ENCODE results near the gene MRM2.

MRM2 gene

GRCh38 chr7:2205036-2205780, 36.8 kb downstream of the MRM2 start:
- H3K9me3 ChIP-seq (ENCODE audit: control insufficient read depth, insufficient read depth, low read depth, low read length) = no peaks in the 10 kb centered on the region
- TF ChIP-seq ZNF266 (tag by site-specific recombination; IDR thresholded peaks at IDR 0.05; ENCODE audit: low read depth) = no peak
- no peak overlapping the region for H3K4me3 ChIP-seq (ENCODE audit: low read depth, low read length)
- H3K4me1 ChIP-seq (ENCODE audit: control insufficient read depth, insufficient read depth, low read length) = no peaks in the 10 kb centered on the region
- CTCF ChIA-PET = interaction anchor here (1.1 to 1.4 kb wide), 2 partner anchors 10 to 106 kb away, joined by 3 read pairs; no protein-coding TSS in a partner anchor
- no peak overlapping the region for H3K27ac ChIP-seq (ENCODE audit: extremely low read depth, low read depth, low read length)
- peaks cover 7 to 78% of the 10 kb centered on the region in 2 experiments; a peak in 2 of 3 replicates for H3K36me3 ChIP-seq (ENCODE audit: control insufficient read depth in 2 of 2, insufficient read depth in 1 of 2, low read length in 2 of 2)
- POLR2A ChIA-PET = no interaction called here

- POLR2A ChIA-PET = no interaction called here
- CTCF ChIA-PET = interaction anchor here (1.1 to 1.4 kb wide), 2 partner anchors 9 to 106 kb away, joined by 3 read pairs; no protein-coding TSS in a partner anchor
- H3K27ac ChIP-seq (ENCODE audit: extremely low read depth, low read depth, low read length) = no peak overlapping the region
- H3K4me1 ChIP-seq (ENCODE audit: control insufficient read depth, insufficient read depth, low read length) = no peaks in the 10 kb centered on the region
- no peaks in the 10 kb centered on the region for H3K9me3 ChIP-seq (ENCODE audit: control insufficient read depth, insufficient read depth, low read depth, low read length)
- no peak overlapping the region for H3K4me3 ChIP-seq (ENCODE audit: low read depth, low read length)
- TF ChIP-seq ZNF549 (tag by site-specific recombination; IDR thresholded peaks at IDR 0.05) = no peak
- no peak for TF ChIP-seq ZNF280C (tag by site-specific recombination; IDR thresholded peaks at IDR 0.05)
- no peak for TF ChIP-seq OVOL3 (tag by site-specific recombination; IDR thresholded peaks at IDR 0.05)
- TF ChIP-seq ZNF157 (tag by site-specific recombination; IDR thresholded peaks at IDR 0.05) = no peak
- peaks cover 7 to 82% of the 10 kb centered on the region in 2 experiments; a peak in 2 of 3 replicates for H3K36me3 ChIP-seq (ENCODE audit: control insufficient read depth in 2 of 2, insufficient read depth in 1 of 2, low read length in 2 of 2)
Observed at GRCh38 chr7:2204446-2204845, 37.6 kb downstream of the MRM2 start.

- H3K9me3 ChIP-seq (ENCODE audit: control insufficient read depth, insufficient read depth, low read depth, low read length) = no peaks in the 10 kb centered on the region
- TF ChIP-seq ZNF658 (tag by site-specific recombination; IDR thresholded peaks at IDR 0.05) = no peak
- no peak for TF ChIP-seq GLIS1 (tag by site-specific recombination; IDR thresholded peaks at IDR 0.05)
- no peak for TF ChIP-seq IKZF3 (tag by site-specific recombination; IDR thresholded peaks at IDR 0.05)
- TF ChIP-seq ZBTB6 (tag by site-specific recombination; IDR thresholded peaks at IDR 0.05) = no peak
- no peak for TF ChIP-seq HOXA7 (CRISPR knock-in tag; IDR thresholded peaks at IDR 0.05; ENCODE audit: borderline replicate concordance)
- no peak for TF ChIP-seq CTCF (tag by site-specific recombination; IDR thresholded peaks at IDR 0.05)
- no peak for TF ChIP-seq ZNF792 (tag by site-specific recombination; IDR thresholded peaks at IDR 0.05)
- TF ChIP-seq BCL6B (tag by site-specific recombination; IDR thresholded peaks at IDR 0.05) = no peak
- TF ChIP-seq ZBTB48 (tag by site-specific recombination; IDR thresholded peaks at IDR 0.05) = no peak
- no peak for TF ChIP-seq MZF1 (tag by site-specific recombination; IDR thresholded peaks at IDR 0.05; ENCODE audit: borderline replicate concordance)
- TF ChIP-seq ZNF114 (tag by site-specific recombination; IDR thresholded peaks at IDR 0.05) = no peak
- POLR2A ChIA-PET = no interaction called here
- no peak overlapping the region for H3K4me3 ChIP-seq (ENCODE audit: low read depth, low read length)
- CTCF ChIA-PET = interaction anchor here (1.2 kb wide), 1 partner anchor 23 kb away, joined by 3 read pairs; no protein-coding TSS in a partner anchor
- H3K27ac ChIP-seq (ENCODE audit: extremely low read depth, low read depth, low read length) = no peak overlapping the region
- H3K4me1 ChIP-seq (ENCODE audit: control insufficient read depth, insufficient read depth, low read length) = no peaks in the 10 kb centered on the region
- peaks cover 7 to 82% of the 10 kb centered on the region in 2 experiments; a peak in 2 of 3 replicates for H3K36me3 ChIP-seq (ENCODE audit: control insufficient read depth in 2 of 2, insufficient read depth in 1 of 2, low read length in 2 of 2)
Observed at GRCh38 chr7:2203766-2204300, 38.2 kb downstream of the MRM2 start.
